DMS 273 treated with DMSO at 0.1 percent for 48 hours (cell line): ENCODE data around the gene GORAB.

Experiments used
- DNase-seq: peaks from one replicate; lab custom pipeline; 2025; lab: John Stamatoyannopoulos, UW

GORAB gene

GRCh38 chr1:170538687-170539086 is 6.7 kb downstream of the GORAB start:
- DNase-seq, result no peak

- DNase-seq, result no peak
Observed at GRCh38 chr1:170539154-170539553, 7.2 kb downstream of the GORAB start.

- DNase-seq, result no peak
Observed at GRCh38 chr1:170544624-170545023, 12.7 kb downstream of the GORAB start.

- no peak for DNase-seq
Observed at GRCh38 chr1:170545476-170545875, 13.5 kb downstream of the GORAB start.

GRCh38 chr1:170547255-170547654 is 15.3 kb downstream of the GORAB start:
- no peak for DNase-seq

- DNase-seq, result no peak
Observed at GRCh38 chr1:170548497-170548896, 16.5 kb downstream of the GORAB start.

GRCh38 chr1:170555370-170555769 is 23.4 kb downstream of the GORAB start:
- DNase-seq, result no peak

GRCh38 chr1:170556917-170557316 is 25.0 kb downstream of the GORAB start:
- no peak for DNase-seq

- no peak for DNase-seq
Observed at GRCh38 chr1:170558731-170559130, 26.8 kb downstream of the GORAB start.

GRCh38 chr1:170559166-170559565 is 27.2 kb downstream of the GORAB start:
- DNase-seq, result no peak

- DNase-seq, result no peak
Observed at GRCh38 chr1:170560681-170561285, 28.8 kb downstream of the GORAB start.

- no peak for DNase-seq
Observed at GRCh38 chr1:170562646-170563338, 30.8 kb downstream of the GORAB start.

- no peak for DNase-seq
Observed at GRCh38 chr1:170567214-170567613, 35.2 kb downstream of the GORAB start.

GRCh38 chr1:170568197-170568596 is 36.2 kb downstream of the GORAB start:
- no peak for DNase-seq

- DNase-seq, result no peak
Observed at GRCh38 chr1:170576980-170577379, 45.0 kb downstream of the GORAB start.

GRCh38 chr1:170578359-170578758 is 46.4 kb downstream of the GORAB start:
- no peak for DNase-seq

GRCh38 chr1:170580636-170581440 is 48.9 kb downstream of the GORAB start:
- DNase-seq, result no peak

GRCh38 chr1:170583186-170583585 is 51.2 kb downstream of the GORAB start:
- no peak for DNase-seq

- DNase-seq, result no peak
Observed at GRCh38 chr1:170586321-170587252, 54.6 kb downstream of the GORAB start.

GRCh38 chr1:170587253-170587593 is 55.3 kb downstream of the GORAB start:
- no peak for DNase-seq

- DNase-seq, result no peak
Observed at GRCh38 chr1:170590921-170591705, 59.1 kb downstream of the GORAB start.
